GM10266 (cell line): ENCODE results near the gene ACTMAP.
"Not testable (repeated sequence)": the region's sequence is repeated elsewhere in the genome, so short reads cannot be mapped to it uniquely, and the experiment has no call there.

Experiments
- DNase-seq: peaks from one replicate; pipeline ENCODE4 v3.0.0; 2012; ENCODE audit errors: extremely low spot score
- TF ChIP-seq, protein P1 (sequence below): IDR thresholded peaks from 2 replicates; pipeline ENCODE4 v1.5.1; 2012; ENCODE audit warnings: mild to moderate bottlenecking, low read depth; ENCODE audit not compliant: control insufficient read depth, insufficient read depth; ENCODE audit errors: missing control alignments

ACTMAP gene

DNA sequence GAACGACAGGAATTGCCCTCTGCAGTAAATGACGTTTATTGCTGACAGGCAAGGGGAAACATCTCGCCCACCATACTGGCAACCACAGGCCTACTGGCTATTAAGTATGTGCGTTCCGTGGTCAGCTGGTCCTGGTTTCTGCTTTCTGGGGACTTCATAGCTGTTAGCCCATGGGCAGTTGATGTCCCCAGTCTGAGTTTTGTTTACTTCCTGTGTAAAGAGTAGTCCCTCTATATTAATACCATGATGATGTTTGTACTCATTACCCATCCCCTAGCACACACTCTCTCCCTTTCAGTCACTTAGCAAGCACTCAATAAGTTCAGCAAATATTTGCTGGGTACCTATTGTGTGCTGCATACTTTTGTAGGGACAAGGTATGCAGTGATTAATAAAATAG lies 18.6 kb upstream of the ACTMAP start:
- DNase-seq = no peak
- TF ChIP-seq, protein P1, sequence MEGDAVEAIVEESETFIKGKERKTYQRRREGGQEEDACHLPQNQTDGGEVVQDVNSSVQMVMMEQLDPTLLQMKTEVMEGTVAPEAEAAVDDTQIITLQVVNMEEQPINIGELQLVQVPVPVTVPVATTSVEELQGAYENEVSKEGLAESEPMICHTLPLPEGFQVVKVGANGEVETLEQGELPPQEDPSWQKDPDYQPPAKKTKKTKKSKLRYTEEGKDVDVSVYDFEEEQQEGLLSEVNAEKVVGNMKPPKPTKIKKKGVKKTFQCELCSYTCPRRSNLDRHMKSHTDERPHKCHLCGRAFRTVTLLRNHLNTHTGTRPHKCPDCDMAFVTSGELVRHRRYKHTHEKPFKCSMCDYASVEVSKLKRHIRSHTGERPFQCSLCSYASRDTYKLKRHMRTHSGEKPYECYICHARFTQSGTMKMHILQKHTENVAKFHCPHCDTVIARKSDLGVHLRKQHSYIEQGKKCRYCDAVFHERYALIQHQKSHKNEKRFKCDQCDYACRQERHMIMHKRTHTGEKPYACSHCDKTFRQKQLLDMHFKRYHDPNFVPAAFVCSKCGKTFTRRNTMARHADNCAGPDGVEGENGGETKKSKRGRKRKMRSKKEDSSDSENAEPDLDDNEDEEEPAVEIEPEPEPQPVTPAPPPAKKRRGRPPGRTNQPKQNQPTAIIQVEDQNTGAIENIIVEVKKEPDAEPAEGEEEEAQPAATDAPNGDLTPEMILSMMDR = no peak

DNA sequence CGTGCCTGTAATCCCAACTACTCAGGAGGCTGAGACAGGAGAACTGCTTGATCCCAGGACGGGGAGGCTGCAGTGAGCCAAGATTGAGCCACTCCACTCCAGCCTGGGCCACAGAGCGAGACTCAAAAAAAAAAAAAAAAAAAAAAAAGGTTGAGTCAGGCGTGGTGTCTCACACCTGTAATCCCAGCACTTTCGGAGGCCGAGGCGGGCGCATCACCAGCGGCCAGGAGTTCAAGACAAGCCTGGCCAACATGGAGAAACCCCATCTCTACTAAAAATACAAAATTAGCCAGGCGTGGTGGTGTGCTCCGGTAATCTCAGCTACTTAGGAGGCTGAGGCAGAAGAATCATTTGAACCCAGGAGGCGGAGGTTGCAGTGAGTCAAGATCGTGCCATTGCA lies 16.1 kb upstream of the ACTMAP start:
- not testable (repeated sequence) for DNase-seq

DNA sequence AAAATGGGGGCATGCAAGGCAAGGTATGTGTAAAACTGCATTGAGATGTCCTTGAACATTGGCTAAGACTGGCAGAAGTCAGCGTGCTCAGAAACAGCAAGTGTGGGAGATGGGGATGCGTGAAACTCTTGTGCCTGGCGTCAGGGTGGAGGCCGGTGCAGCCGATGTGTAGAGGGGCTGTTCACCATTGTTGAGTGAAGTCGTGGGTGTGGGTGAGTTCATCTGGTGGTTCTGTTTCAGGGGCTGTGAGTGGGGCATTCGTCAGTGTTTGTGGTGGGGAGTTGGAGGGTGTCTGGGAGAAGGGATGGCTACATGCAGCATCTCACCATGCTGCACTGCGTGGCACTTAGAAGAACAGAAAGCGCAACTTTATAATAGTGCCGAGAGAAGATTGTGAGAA lies 13.7 kb upstream of the ACTMAP start:
- no peak for DNase-seq
- TF ChIP-seq, protein P1 = no peak

DNA sequence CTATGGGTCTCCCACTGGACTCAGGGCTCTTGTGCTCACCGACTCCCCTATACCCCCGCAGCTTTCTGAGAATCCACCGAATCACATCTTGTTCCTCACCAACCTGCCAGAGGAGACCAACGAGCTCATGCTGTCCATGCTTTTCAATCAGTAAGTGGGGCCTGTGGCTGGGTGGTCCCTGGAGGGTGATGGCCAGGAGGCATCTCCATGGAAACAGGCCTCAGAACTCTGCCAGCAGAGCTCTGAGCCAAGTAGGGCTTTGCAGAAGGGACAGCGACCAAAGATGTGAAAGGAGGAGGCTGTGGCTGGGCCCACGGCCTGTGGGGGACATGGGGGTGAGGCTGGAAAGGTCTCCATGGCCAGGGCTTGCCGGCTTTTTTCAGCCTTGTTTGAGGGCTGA lies 13.2 kb upstream of the ACTMAP start:
- no peak for DNase-seq
- TF ChIP-seq, protein P1 = no peak

DNA sequence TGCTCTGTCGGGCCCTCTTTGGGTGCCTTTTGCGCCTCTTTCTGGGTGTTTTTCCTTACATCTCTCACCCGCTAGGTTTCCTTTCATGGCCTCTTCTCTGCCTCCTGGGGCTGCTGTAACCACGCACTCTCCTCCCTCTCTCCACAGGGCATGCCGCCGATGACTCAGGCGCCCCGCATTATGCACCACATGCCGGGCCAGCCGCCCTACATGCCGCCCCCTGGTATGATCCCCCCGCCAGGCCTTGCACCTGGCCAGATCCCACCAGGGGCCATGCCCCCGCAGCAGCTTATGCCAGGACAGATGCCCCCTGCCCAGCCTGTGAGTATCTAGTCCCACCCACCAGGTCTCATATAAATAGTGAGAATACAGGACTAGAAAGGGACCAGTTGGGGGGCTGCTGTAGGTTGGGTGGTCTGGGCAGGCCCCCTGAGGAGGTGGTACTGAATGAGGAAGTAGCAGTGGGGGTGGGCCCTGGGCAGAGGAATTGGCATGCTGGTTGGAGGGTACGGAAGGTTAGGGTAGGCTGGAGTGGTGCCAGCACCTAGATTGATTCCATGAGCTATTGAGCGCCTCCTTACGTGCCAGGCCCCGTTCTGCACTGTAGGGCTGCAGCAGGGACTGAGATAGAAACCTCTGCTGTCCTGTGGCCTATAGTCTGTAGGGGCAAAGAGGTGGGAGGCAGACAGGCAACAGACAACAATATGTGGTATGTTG lies 12.6 kb upstream of the ACTMAP start:
- DNase-seq = no peak
- TF ChIP-seq, protein P1 = no peak

DNA sequence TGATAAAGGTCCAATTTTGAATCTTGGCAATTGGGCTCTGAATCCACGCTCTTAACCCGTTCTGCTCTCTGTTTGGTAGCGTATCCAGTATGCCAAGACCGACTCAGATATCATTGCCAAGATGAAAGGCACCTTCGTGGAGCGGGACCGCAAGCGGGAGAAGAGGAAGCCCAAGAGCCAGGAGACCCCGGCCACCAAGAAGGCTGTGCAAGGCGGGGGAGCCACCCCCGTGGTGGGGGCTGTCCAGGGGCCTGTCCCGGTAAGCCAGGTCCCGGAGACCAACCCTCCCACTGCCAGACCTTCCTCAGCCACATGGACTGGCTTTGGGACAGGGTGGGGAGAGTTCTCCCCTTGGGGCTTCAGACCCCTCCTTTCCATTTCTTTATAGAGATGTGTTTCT lies 9.1 kb upstream of the ACTMAP start:
- TF ChIP-seq, protein P1 = no peak
- DNase-seq = no peak

DNA sequence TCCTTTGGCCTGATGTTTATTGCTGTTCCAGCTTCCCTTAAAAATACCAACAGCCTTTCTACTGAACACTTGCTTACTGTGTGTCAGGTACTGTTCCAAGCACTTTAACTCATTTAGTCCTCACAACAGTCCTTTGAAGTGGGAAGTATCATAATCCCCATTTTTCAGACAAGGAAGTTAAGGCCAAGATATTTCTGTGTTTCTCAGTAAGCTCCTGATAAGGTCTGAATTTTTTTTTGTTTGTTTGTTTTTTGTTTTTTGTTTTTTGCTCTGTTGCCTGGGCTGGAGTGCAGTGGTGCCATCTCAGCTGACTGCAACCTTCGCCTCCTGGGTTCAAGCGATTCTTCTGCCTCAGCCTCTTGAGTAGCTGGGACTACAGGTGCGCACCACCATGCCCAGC lies 8.2 kb upstream of the ACTMAP start:
- DNase-seq = no peak
- TF ChIP-seq, protein P1 = no peak
